K562 (cell line): ENCODE data around the gene FUZ. TPM values are rescaled to one million over a fixed set of nuclear protein-coding genes. Genes with fewer than 3 reads are reported as not detected.

Experiments
- ATAC-seq: fragments of 200-7000 bp; cut with Tn5 transposase; 3 replicates; pipeline ENCODE4 v1.9.1; 2020; ENCODE audit warnings: moderate library complexity
- BruUV-seq: library from RNA; stranded (reverse); fragments of 400-500 nt; replicated peaks from 2 replicates; lab custom pipeline; 2021; lab: Mats Ljungman, UMichigan
- CTCF ChIA-PET: fragments of 300-600 bp; formaldehyde crosslinking; extraction: SDS; loops from one replicate; lab custom pipeline; 2021; ENCODE audit warnings: low intra/inter-chr PET ratio; lab: Yijun Ruan, JAX
- POLR2A ChIA-PET: fragments of 300-600, 350-650 bp; sonication (Branson Sonifier 250); formaldehyde crosslinking; extraction: SDS; loops from one replicate; lab custom pipeline; 2021; ENCODE audit warnings: antibody characterized with exemption, inconsistent platforms; lab: Yijun Ruan, JAX
- DNase-seq, 4 experiments: peaks; one replicate each; pipeline versions ENCODE4 v3.0.0 to v3.0.0-alpha.2; 2011 to 2018; ENCODE audit warnings: low spot score in 3 of 4, mixed read lengths in 3 of 4; ENCODE audit errors: extremely low read depth in 1 of 4
- FAIRE-seq: peaks from 2 replicates; lab custom pipeline; 2011; peaks lifted over from hg19 to GRCh38; lab: Jason Lieb, UNC
- H2AFZ ChIP-seq: 2 replicates; pipeline ENCODE4 v1.6.0; 2011; ENCODE audit warnings: low read depth, low read length, control low read depth, inconsistent platforms
- H3K27ac ChIP-seq: fragments of 200-600 bp; 3 replicates; pipeline ENCODE4 v1.8.0; 2011; ENCODE audit warnings: low read depth, mild to moderate bottlenecking, control low read depth, inconsistent platforms, low read length, moderate library complexity, mixed read lengths; ENCODE audit errors: extremely low read depth
- H3K27me3 ChIP-seq, 2 experiments: fragments of 300-600 bp in 1 of 2; 2 replicates in 1 of 2; 3 replicates in 1 of 2; pipeline versions ENCODE4 v1.6.0 to v1.8.0; 2011; ENCODE audit warnings: inconsistent platforms in 2 of 2, low read length in 2 of 2, mild to moderate bottlenecking in 1 of 2, mixed read lengths in 1 of 2, moderate library complexity in 1 of 2; ENCODE audit not compliant: control insufficient read depth in 2 of 2, insufficient read depth in 2 of 2
- H3K36me3 ChIP-seq: fragments of 300-600 bp; 3 replicates; pipeline ENCODE4 v1.8.0; 2011; ENCODE audit warnings: mild to moderate bottlenecking, low read length, inconsistent platforms; ENCODE audit not compliant: control insufficient read depth, insufficient read depth
- H3K4me1 ChIP-seq, 2 experiments: fragments of 200-600 bp in 1 of 2; replicated peaks in 1 of 2; 2 replicates in 1 of 2; 3 replicates in 1 of 2; pipeline versions ENCODE4 v1.5.1 to v1.8.0; 2011; ENCODE audit warnings: inconsistent platforms in 2 of 2, low read length in 2 of 2, mild to moderate bottlenecking in 1 of 2, mixed read lengths in 1 of 2, moderate library complexity in 1 of 2; ENCODE audit not compliant: control insufficient read depth in 2 of 2, insufficient read depth in 2 of 2
- H3K4me2 ChIP-seq: 2 replicates; pipeline ENCODE4 v1.6.1; 2011; ENCODE audit warnings: low read length, control low read depth, inconsistent platforms, mixed read lengths; ENCODE audit not compliant: insufficient read depth
- H3K4me3 ChIP-seq: fragments of 200-600 bp; sonication (generic), shearing (Covaris generic); 2 replicates; pipeline ENCODE4 v1.5.1; 2016; ENCODE audit warnings: control low read depth, inconsistent platforms
- H3K79me2 ChIP-seq: fragments of 200-600 bp; 3 replicates; pipeline ENCODE4 v1.8.0; 2011; ENCODE audit warnings: low read length, inconsistent platforms; ENCODE audit not compliant: control insufficient read depth, insufficient read depth
- H3K9ac ChIP-seq, 2 experiments: 2 replicates each; pipeline versions ENCODE4 v1.6.0 to v1.6.1; 2011; ENCODE audit warnings: low read depth in 2 of 2, low read length in 2 of 2, control low read depth in 1 of 2, inconsistent platforms in 1 of 2, mild to moderate bottlenecking in 1 of 2, mixed read lengths in 1 of 2; ENCODE audit not compliant: insufficient read depth in 1 of 2
- H3K9me1 ChIP-seq: one replicate; pipeline ENCODE4 v1.6.0; 2011; ENCODE audit warnings: inconsistent platforms, mild to moderate bottlenecking, low read length, moderate library complexity; ENCODE audit not compliant: control insufficient read depth, insufficient read depth
- H3K9me3 ChIP-seq: replicated peaks from 2 replicates; pipeline ENCODE4 v1.5.1; 2011; ENCODE audit warnings: low read depth, low read length, inconsistent platforms; ENCODE audit not compliant: control insufficient read depth, insufficient read depth
- H4K20me1 ChIP-seq: replicated peaks from 2 replicates; pipeline ENCODE4 v1.6.1; 2011; ENCODE audit warnings: low read length, inconsistent platforms, mixed read lengths; ENCODE audit not compliant: control insufficient read depth, insufficient read depth
- ARNT ChIP-seq, 2 experiments: fragments of 450-650 bp; IDR thresholded peaks; 2 replicates each; pipeline ENCODE4 v1.6.1; 2016; ENCODE audit warnings: mild to moderate bottlenecking in 1 of 2
- DEAF1 ChIP-seq: fragments of 450-650 bp; formaldehyde crosslinking; IDR thresholded peaks from 2 replicates; pipeline ENCODE4 v1.4.0; 2020; ENCODE audit warnings: mild to moderate bottlenecking, moderate library complexity
- KLF13 ChIP-seq: fragments of 450-650 bp; IDR thresholded peaks from 2 replicates; pipeline ENCODE4 v1.6.1; 2016; ENCODE audit warnings: missing genetic modification characterization, low read depth, mild to moderate bottlenecking, missing compliant biosample characterization, moderate library complexity, borderline replicate concordance
- MCM3 ChIP-seq: fragments of 450-650 bp; IDR thresholded peaks from 2 replicates; pipeline ENCODE4 v1.6.1; 2016
- POLR2G ChIP-seq: fragments of 200-400 bp; formaldehyde crosslinking; IDR thresholded peaks from 2 replicates; pipeline ENCODE4 v1.6.1; 2017; ENCODE audit warnings: low read depth, mild to moderate bottlenecking, antibody characterized with exemption, low read length, moderate library complexity
- RBFOX2 ChIP-seq: fragments of 200-400 bp; formaldehyde crosslinking; IDR thresholded peaks from 2 replicates; pipeline ENCODE4 v1.6.1; 2017; ENCODE audit warnings: low read depth, mild to moderate bottlenecking, low read length, moderate library complexity
- ZBTB49 ChIP-seq: sonication (generic); formaldehyde crosslinking; IDR thresholded peaks from 2 replicates; pipeline ENCODE4 v1.8.0; 2022; ENCODE audit warnings: missing genetic modification reagents, mild to moderate bottlenecking, borderline replicate concordance
- ZKSCAN1 ChIP-seq: fragments of 150-350 bp; IDR thresholded peaks from 2 replicates; pipeline ENCODE4 v1.6.1; 2016; ENCODE audit warnings: low read depth, low read length
- ZKSCAN8 ChIP-seq: fragments of 200-800 bp; sonication (Bioruptor generic); IDR thresholded peaks from 2 replicates; pipeline ENCODE4 v1.6.1; 2016; ENCODE audit warnings: missing genetic modification characterization, missing compliant biosample characterization
- ZNF121 ChIP-seq: sonication (generic); formaldehyde crosslinking; conservative IDR thresholded peaks from 2 replicates; pipeline ENCODE4 v1.8.0; 2022; ENCODE audit warnings: missing genetic modification reagents
- WGBS: fragments of 100-300 bp; shearing (Covaris generic); methylation state at CpG from one replicate; pipeline ENCODE4 v1.1.6; 2016; ENCODE audit warnings: low coverage, mixed read lengths; ENCODE audit not compliant: insufficient coverage; ENCODE audit errors: missing lambda C conversion rate; 5-methylcytosine and 5-hydroxymethylcytosine counted together
- in situ Hi-C: fragments of 300-500 bp; cut with MboI; formaldehyde crosslinking; loops from 4 replicates; pipeline ENCODE4 v1.15.0; 2018; ENCODE audit warnings: inconsistent platforms, mixed read lengths
- intact Hi-C: fragments of 100-400 bp; cut with micrococcal nuclease; formaldehyde crosslinking; loops from 2 replicates; pipeline ENCODE4 v1.14.2; 2022
- polyA plus RNA-seq, 8 experiments: library from polyadenylated mRNA; depleted of rRNA in 4 of 8; stranded (reverse) in 5 of 8; unstranded in 3 of 8; fragments of >200 nt; fragmentation: Nextera tagmentation in 2 of 8; fragmentation: Illumina TruSeq in 1 of 8; extraction: Ambion mirVana in 2 of 8; extraction: Trizol in 1 of 8; gene quantifications; 2 replicates each; pipeline versions ENCODE4 v1.2.1 to v1.2.3, GENCODE V29; 2011 to 2014; ENCODE audit warnings: inconsistent platforms in 1 of 8, missing spikeins in 1 of 8
- total RNA-seq, 7 experiments: library from RNA; depleted of rRNA in 6 of 7; stranded (reverse); fragments of >200 nt in 6 of 7; fragmentation: Illumina TruSeq in 2 of 7; extraction: Trizol in 2 of 7; gene quantifications; 2 replicates each; pipeline versions ENCODE4 v1.2.1 to v1.2.3, GENCODE V29; 2011 to 2021; ENCODE audit warnings: low replicate concordance in 1 of 7

The FUZ gene
- total and polyA plus RNA-seq, 9 of the 15 experiments (the other 6 are each of a cell fraction or from before 2014, with no cell fraction given): 0.17 to 7.6 (median 3.6) TPM; not detected in 1

- TF ChIP-seq ZBTB49 (no peak), ZKSCAN8 (CRISPR knock-in tag) (peak; percentile 98), RBFOX2 (peak; percentile 43)
Observed at GRCh38 chr19:49855676-49856573, 42.8 kb upstream of the FUZ start (continued).

- 91% methylated on average over 12 of the region's 12 CpGs for WGBS
- Histone ChIP-seq H3K36me3 (peaks cover 76% of the 10 kb centered on the region), H3K9me3 (no peaks in the 10 kb centered on the region), H2AFZ (no peak overlapping the region), H3K79me2 (peaks cover 37% of the 10 kb centered on the region), H3K9me1 (peaks cover 8% of the 10 kb centered on the region), H4K20me1 (peaks cover 27% of the 10 kb centered on the region), H3K27me3 (no peaks in the 10 kb centered on the region), H3K4me3 (no peak overlapping the region), H3K4me2 (no peak overlapping the region), H3K4me1 (peaks cover 11 to 78% of the 10 kb centered on the region in 2 experiments), H3K27ac (no peak overlapping the region), H3K9ac (peak overlapping the region in 1 of 2 experiments; percentile 64; a peak in 2 of 4 replicates)
- CTCF ChIA-PET: no interaction called here
- intact Hi-C loops (no loop called here), in situ Hi-C loops (no loop called here)
- ATAC-seq (no peak), DNase-seq (no peak), FAIRE-seq (no peak)
- TF ChIP-seq POLR2G (peak; percentile 78), DEAF1 (CRISPR knock-in tag) (no peak), ZKSCAN1 (peak; percentile 43; the same call in 1 of the 2 replicates), KLF13 (tag) (peak; percentile 21; the same call in 1 of the 2 replicates), RBFOX2 (peak; percentile 64), ZNF121 (CRISPR knock-in tag) (no peak), ARNT (IDR thresholded peaks at IDR 0.05) (no peak), MCM3 (no peak)
- no TSS peak for BruUV-seq
- POLR2A ChIA-PET: interaction anchor here (0.6 to 1.7 kb wide), 2 partner anchors 21 to 43 kb away, joined by 3 to 4 read pairs; no protein-coding TSS in a partner anchor
Observed at GRCh38 chr19:49855277-49855675, 42.2 kb upstream of the FUZ start.
